Head of caudate nucleus (tissue), 42 donors: ENCODE data around the gene PRICKLE3.
A peak's percentile ranks its signal among the peaks of the same experiment; 100 is the strongest.

Source experiments
- DNase-seq, 42 donors: peaks; one replicate each; pipeline versions ENCODE4 v3.0.0 to v3.0.0-alpha.2; 2020 to 2021; ENCODE audit warnings: mixed read lengths in 7 of 42
- intact Hi-C: fragments of 100-400 bp; cut with DNase I; formaldehyde crosslinking; loops from one replicate; pipeline ENCODE4 v1.15.0; 2022

Gene PRICKLE3

GRCh38 chrX:49186125-49187027, at the start of gene PRICKLE3:
Gene PRICKLE3 (minus strand): TSS chrX:49186373. CDS start chrX:49186297, 76 bp downstream.
- peak in 41 of 42 donors; percentile 34 to 83 (median 64) for DNase-seq
- intact Hi-C loops, result no loop called here

- DNase-seq, result no peak
- intact Hi-C loops, result no loop called here
Observed at GRCh38 chrX:49233887-49234555, 47.8 kb upstream of the PRICKLE3 start.

- intact Hi-C loops, result no loop called here
- DNase-seq, result no peak
Observed at GRCh38 chrX:49233176-49233575, 47.0 kb upstream of the PRICKLE3 start, which contains the start of gene CACNA1F. Gene CACNA1F (minus strand): TSS chrX:49233340. CDS start chrX:49233309, 31 bp downstream.

GRCh38 chrX:49232525-49232924, 46.4 kb upstream of the PRICKLE3 start:
- no peak for DNase-seq
- intact Hi-C loops, result no loop called here

GRCh38 chrX:49231333-49232000, 45.3 kb upstream of the PRICKLE3 start:
- intact Hi-C loops, result no loop called here
- no peak for DNase-seq

- intact Hi-C loops, result no loop called here
- peak in 41 of 42 donors; percentile 1 to 65 (median 33) for DNase-seq
Observed at GRCh38 chrX:49230500-49231232, 44.5 kb upstream of the PRICKLE3 start.

GRCh38 chrX:49228185-49228584, 42.0 kb upstream of the PRICKLE3 start:
- intact Hi-C loops, result no loop called here
- no peak for DNase-seq

GRCh38 chrX:49227726-49228125, 41.6 kb upstream of the PRICKLE3 start:
- no peak for DNase-seq
- intact Hi-C loops, result no loop called here

GRCh38 chrX:49226946-49227345, 40.8 kb upstream of the PRICKLE3 start:
- intact Hi-C loops, result no loop called here
- no peak for DNase-seq

- intact Hi-C loops, result no loop called here
- no peak for DNase-seq
Observed at GRCh38 chrX:49225858-49226257, 39.7 kb upstream of the PRICKLE3 start.

GRCh38 chrX:49221868-49222267, 35.7 kb upstream of the PRICKLE3 start:
- intact Hi-C loops, result no loop called here
- no peak for DNase-seq

GRCh38 chrX:49220100-49220499, 33.9 kb upstream of the PRICKLE3 start:
- intact Hi-C loops, result no loop called here
- no peak for DNase-seq

- intact Hi-C loops, result no loop called here
- no peak for DNase-seq
Observed at GRCh38 chrX:49214996-49215526, 28.9 kb upstream of the PRICKLE3 start.

GRCh38 chrX:49214416-49214815, 28.2 kb upstream of the PRICKLE3 start:
- intact Hi-C loops, result no loop called here

GRCh38 chrX:49212861-49213260, 26.7 kb upstream of the PRICKLE3 start:
- no peak for DNase-seq
- intact Hi-C loops, result no loop called here

More at GRCh38 chrX:49214416-49214815, 28.2 kb upstream of the PRICKLE3 start:
- DNase-seq, result no peak

GRCh38 chrX:49212209-49212608, 26.0 kb upstream of the PRICKLE3 start:
- no peak for DNase-seq
- intact Hi-C loops, result no loop called here

- no peak for DNase-seq
- intact Hi-C loops, result no loop called here
Observed at GRCh38 chrX:49211074-49211473, 24.9 kb upstream of the PRICKLE3 start.

GRCh38 chrX:49210406-49210805, 24.2 kb upstream of the PRICKLE3 start:
- no peak for DNase-seq
- intact Hi-C loops, result no loop called here
